Activated T-helper 17 cell treated with anti-CD3 and anti-CD28 coated beads, Interleukin-2, amount 50 U/mL, for 72 hours (primary cell): ENCODE results near the gene MEIOSIN. TPM values are rescaled to one million over a fixed set of nuclear protein-coding genes. Genes with fewer than 3 reads are reported as not detected.
"Not testable (repeated sequence)": the region's sequence is repeated elsewhere in the genome, so short reads cannot be mapped to it uniquely, and the experiment has no call there.

Experiments used
- ATAC-seq: fragments of 150-1000 bp; cut with Tn5 transposase; replicated peaks from 2 replicates; pipeline ENCODE4 v1.10.0; 2021; ENCODE audit warnings: mild to moderate bottlenecking, moderate library complexity
- H3K27ac Mint-ChIP-seq: one replicate; pipeline ENCODE4 v1.8.0; 2022; ENCODE audit warnings: mixed read lengths
- H3K27me3 Mint-ChIP-seq: one replicate; pipeline ENCODE4 v1.8.0; 2022; ENCODE audit warnings: mixed read lengths
- H3K36me3 Mint-ChIP-seq: one replicate; pipeline ENCODE4 v1.8.0; 2022; ENCODE audit warnings: low read depth, mild to moderate bottlenecking, mixed read lengths
- H3K4me1 Mint-ChIP-seq: one replicate; pipeline ENCODE4 v1.8.0; 2022; ENCODE audit warnings: mixed read lengths
- H3K4me3 Mint-ChIP-seq: one replicate; pipeline ENCODE4 v1.8.0; 2022; ENCODE audit warnings: mild to moderate bottlenecking, mixed read lengths
- H3K9me3 Mint-ChIP-seq: one replicate; pipeline ENCODE4 v1.8.0; 2022; ENCODE audit warnings: mixed read lengths
- total RNA-seq, 2 donors: library from RNA; stranded (reverse); gene quantifications; one replicate each; pipeline ENCODE4 v1.2.3, GENCODE V29; 2022

The MEIOSIN gene
- total RNA-seq, 2 donors from 2014 or later, result 0.37 TPM; not detected in 1

- H3K4me3 Mint-ChIP-seq, result no peak overlapping the region
- H3K27me3 Mint-ChIP-seq, result peaks cover 11% of the 10 kb centered on the region
- ATAC-seq, result no peak
- no peaks in the 10 kb centered on the region for H3K4me1 Mint-ChIP-seq
- no peak overlapping the region for H3K27ac Mint-ChIP-seq
- no peaks in the 10 kb centered on the region for H3K36me3 Mint-ChIP-seq
- no peaks in the 10 kb centered on the region for H3K9me3 Mint-ChIP-seq
Observed at GRCh38 chr19:45746866-45747265, 13.6 kb downstream of the MEIOSIN start.

DNA sequence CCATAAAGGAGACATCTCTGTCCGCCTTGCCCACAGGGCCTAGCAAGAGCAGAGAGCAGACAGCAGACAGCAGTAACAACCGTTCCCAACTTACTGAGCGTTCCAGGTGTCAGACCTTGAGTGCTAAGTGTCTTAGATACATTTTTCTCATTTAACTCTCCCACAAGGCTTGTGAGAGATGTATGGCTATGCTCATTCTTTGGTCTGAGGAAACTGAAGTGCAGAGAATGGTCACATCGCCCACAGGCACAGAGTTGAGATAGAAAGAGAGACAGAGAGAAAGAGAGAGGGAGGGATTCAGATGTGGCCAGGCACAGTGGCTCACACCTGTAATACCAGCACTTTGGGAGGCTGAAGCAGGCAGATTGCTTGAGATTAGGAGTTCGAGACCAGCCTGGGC is 14.3 kb downstream of the MEIOSIN start:
- H3K9me3 Mint-ChIP-seq, result no peaks in the 10 kb centered on the region
- no peak for ATAC-seq
- peaks cover 10% of the 10 kb centered on the region for H3K27me3 Mint-ChIP-seq
- H3K36me3 Mint-ChIP-seq, result no peaks in the 10 kb centered on the region
- H3K27ac Mint-ChIP-seq, result no peak overlapping the region
- H3K4me3 Mint-ChIP-seq, result no peak overlapping the region
- H3K4me1 Mint-ChIP-seq, result no peaks in the 10 kb centered on the region

- H3K4me3 Mint-ChIP-seq, ATAC-seq, H3K9me3 Mint-ChIP-seq, H3K27ac Mint-ChIP-seq, H3K36me3 Mint-ChIP-seq, H3K27me3 Mint-ChIP-seq, H3K4me1 Mint-ChIP-seq: not testable (repeated sequence)
Observed at GRCh38 chr19:45751483-45751882, 18.2 kb downstream of the MEIOSIN start.

GRCh38 chr19:45752639-45753038 is 19.4 kb downstream of the MEIOSIN start:
- no peaks in the 10 kb centered on the region for H3K36me3 Mint-ChIP-seq
- H3K27me3 Mint-ChIP-seq, result no peaks in the 10 kb centered on the region
- no peaks in the 10 kb centered on the region for H3K9me3 Mint-ChIP-seq
- no peak overlapping the region for H3K27ac Mint-ChIP-seq
- no peak overlapping the region for H3K4me3 Mint-ChIP-seq
- H3K4me1 Mint-ChIP-seq, result no peaks in the 10 kb centered on the region
- ATAC-seq, result no peak

DNA sequence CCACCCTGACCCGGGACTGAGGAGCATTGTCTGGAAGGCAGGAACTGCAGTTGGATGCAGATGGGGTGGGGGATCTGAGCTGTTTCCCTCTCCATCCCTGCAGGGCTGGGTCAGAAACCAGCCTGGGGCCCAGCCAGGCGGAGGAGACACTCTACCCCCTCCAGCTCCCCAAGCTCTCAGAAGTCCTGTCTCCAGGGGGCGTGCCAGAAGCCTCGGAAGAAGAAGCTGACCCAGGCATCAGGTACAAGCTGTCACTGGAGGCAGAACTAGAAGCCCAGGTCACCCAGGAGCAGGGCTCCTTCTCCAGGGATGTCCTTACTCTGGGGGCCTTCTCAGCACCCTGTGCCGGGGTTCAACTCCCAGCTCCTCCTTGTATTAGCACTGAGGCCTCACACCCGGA is 20.3 kb downstream of the MEIOSIN start:
- H3K27me3 Mint-ChIP-seq, result no peaks in the 10 kb centered on the region
- H3K4me3 Mint-ChIP-seq, result no peak overlapping the region
- no peaks in the 10 kb centered on the region for H3K36me3 Mint-ChIP-seq
- H3K9me3 Mint-ChIP-seq, result no peaks in the 10 kb centered on the region
- H3K27ac Mint-ChIP-seq, result no peak overlapping the region
- ATAC-seq, result no peak
- no peaks in the 10 kb centered on the region for H3K4me1 Mint-ChIP-seq

- Mint-ChIP-seq H3K4me3 (no peak overlapping the region), H3K36me3 (no peaks in the 10 kb centered on the region), H3K9me3 (no peaks in the 10 kb centered on the region), H3K27ac (no peak overlapping the region), H3K27me3 (no peaks in the 10 kb centered on the region), H3K4me1 (no peaks in the 10 kb centered on the region)
- no peak for ATAC-seq
Observed at GRCh38 chr19:45754323-45754722, 21.1 kb downstream of the MEIOSIN start.

DNA sequence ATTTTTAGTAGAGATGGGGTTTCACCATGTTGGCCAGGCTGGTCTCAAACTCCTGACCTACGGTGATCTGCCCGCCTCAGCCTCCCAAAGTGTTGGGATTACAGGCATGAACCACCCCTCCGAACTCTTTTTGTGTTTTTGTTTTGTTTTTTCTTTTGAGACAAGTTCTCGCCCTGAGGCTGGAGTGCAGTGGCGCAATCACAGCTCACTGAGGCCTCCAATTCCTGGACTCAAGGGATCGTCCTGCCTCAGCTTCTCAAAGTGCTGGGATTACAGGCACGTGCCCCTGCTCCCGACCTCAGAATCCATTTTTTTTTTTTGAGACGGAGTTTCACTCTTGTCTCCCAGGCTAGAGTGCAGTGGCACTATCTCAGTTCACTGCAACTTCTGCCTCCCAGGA is 24.5 kb downstream of the MEIOSIN start:
- H3K9me3 Mint-ChIP-seq, result no peaks in the 10 kb centered on the region
- H3K27me3 Mint-ChIP-seq, result no peaks in the 10 kb centered on the region
- no peak for ATAC-seq
- H3K36me3 Mint-ChIP-seq, result no peaks in the 10 kb centered on the region
- no peaks in the 10 kb centered on the region for H3K4me1 Mint-ChIP-seq
- H3K27ac Mint-ChIP-seq, result no peak overlapping the region
- H3K4me3 Mint-ChIP-seq, result no peak overlapping the region

- H3K4me3 Mint-ChIP-seq, result no peak overlapping the region
- H3K27me3 Mint-ChIP-seq, result no peaks in the 10 kb centered on the region
- no peak for ATAC-seq
- H3K4me1 Mint-ChIP-seq, result no peaks in the 10 kb centered on the region
- no peaks in the 10 kb centered on the region for H3K36me3 Mint-ChIP-seq
- no peaks in the 10 kb centered on the region for H3K9me3 Mint-ChIP-seq
- no peak overlapping the region for H3K27ac Mint-ChIP-seq
Observed at GRCh38 chr19:45758921-45759320, 25.7 kb downstream of the MEIOSIN start.

GRCh38 chr19:45761714-45762113 is 28.5 kb downstream of the MEIOSIN start:
- no peaks in the 10 kb centered on the region for H3K9me3 Mint-ChIP-seq
- H3K27me3 Mint-ChIP-seq, result no peaks in the 10 kb centered on the region
- H3K4me1 Mint-ChIP-seq, result no peaks in the 10 kb centered on the region
- no peak for ATAC-seq
- no peaks in the 10 kb centered on the region for H3K36me3 Mint-ChIP-seq
- H3K27ac Mint-ChIP-seq, result no peak overlapping the region
- H3K4me3 Mint-ChIP-seq, result no peak overlapping the region

DNA sequence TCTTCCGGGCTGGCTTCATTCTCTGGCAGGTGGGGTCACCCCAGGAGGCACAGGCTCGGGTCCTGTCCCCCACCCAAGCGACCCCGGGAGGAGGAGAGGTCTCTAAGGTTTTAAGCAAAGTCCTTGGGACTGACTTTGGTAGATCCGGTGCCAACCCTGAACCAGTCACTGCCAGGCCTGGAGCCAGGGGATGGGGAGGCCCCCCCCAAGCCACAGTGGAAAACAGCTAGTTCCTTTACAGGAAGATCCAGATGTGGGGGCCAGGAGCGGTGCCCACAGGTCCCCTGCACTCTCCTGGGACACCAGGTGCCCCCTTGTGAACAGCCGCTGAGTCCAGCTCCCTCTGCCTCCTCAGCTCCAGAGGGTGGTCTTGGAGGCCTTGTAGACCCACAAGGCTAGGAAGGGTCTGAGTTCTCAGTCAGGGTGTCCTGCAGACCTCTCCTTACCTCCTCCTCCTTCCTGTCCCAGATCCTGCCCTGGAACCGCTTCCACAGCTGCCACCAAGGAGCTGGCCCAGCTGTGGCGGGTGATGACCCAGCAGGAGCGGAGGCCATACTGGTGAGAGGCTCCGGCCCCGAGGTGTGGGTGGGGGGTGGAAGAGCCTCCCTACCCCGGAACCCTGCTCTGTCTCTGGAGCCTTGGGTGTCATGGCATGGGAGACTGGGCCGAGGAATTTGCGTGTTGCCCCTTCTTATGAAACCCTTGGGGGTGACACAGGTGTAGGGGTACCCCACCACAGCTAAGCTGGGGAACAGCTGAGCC is 29.8 kb downstream of the MEIOSIN start:
- Mint-ChIP-seq H3K27ac (no peak overlapping the region), H3K36me3 (no peaks in the 10 kb centered on the region), H3K27me3 (no peaks in the 10 kb centered on the region)

DNA sequence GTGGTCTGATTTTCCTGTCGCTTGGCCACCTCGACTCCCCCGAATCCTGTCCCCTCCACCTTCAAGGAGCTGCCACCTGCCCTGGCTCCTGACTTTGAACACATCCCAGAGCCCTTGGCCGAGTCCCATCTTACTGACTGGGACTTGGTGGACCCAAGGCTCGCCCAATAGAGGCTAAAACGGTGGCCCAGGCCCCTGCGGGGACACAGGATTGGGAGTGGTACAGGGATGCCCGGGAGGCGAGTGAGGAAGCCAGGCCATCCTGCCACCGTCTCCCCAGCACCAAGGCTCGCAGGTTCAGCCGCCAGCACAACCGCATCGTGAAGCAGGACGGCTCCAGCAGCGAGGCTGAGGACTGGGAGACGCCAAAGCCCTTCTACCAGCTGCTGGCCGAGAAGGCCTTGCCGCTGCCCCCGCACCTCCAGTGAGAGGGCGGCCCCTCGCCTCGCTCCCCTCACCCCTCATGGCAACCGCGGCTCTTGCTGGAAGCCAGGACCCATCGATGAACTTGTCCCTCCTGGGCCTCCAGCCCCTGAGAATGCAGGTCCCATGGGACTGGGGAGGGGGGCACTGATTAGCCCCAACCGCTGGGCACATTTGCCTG is 30.6 kb downstream of the MEIOSIN start:
- no peak overlapping the region for H3K27ac Mint-ChIP-seq
- H3K36me3 Mint-ChIP-seq, result peaks cover 1% of the 10 kb centered on the region
- H3K4me1 Mint-ChIP-seq, result no peaks in the 10 kb centered on the region
- no peak for ATAC-seq
- no peaks in the 10 kb centered on the region for H3K27me3 Mint-ChIP-seq
- H3K9me3 Mint-ChIP-seq, result no peaks in the 10 kb centered on the region
- no peak overlapping the region for H3K4me3 Mint-ChIP-seq

More for the DNA sequence above, 29.8 kb downstream of the MEIOSIN start:
- no peaks in the 10 kb centered on the region for H3K9me3 Mint-ChIP-seq
- H3K4me1 Mint-ChIP-seq, result no peaks in the 10 kb centered on the region
- no peak for ATAC-seq
- H3K4me3 Mint-ChIP-seq, result no peak overlapping the region

- Mint-ChIP-seq H3K27ac (no peak overlapping the region), H3K4me1 (no peaks in the 10 kb centered on the region), H3K36me3 (peaks cover 6% of the 10 kb centered on the region), H3K27me3 (no peaks in the 10 kb centered on the region), H3K4me3 (no peak overlapping the region), H3K9me3 (no peaks in the 10 kb centered on the region)
- no peak for ATAC-seq
Observed at GRCh38 chr19:45764475-45764874, 31.2 kb downstream of the MEIOSIN start.

DNA sequence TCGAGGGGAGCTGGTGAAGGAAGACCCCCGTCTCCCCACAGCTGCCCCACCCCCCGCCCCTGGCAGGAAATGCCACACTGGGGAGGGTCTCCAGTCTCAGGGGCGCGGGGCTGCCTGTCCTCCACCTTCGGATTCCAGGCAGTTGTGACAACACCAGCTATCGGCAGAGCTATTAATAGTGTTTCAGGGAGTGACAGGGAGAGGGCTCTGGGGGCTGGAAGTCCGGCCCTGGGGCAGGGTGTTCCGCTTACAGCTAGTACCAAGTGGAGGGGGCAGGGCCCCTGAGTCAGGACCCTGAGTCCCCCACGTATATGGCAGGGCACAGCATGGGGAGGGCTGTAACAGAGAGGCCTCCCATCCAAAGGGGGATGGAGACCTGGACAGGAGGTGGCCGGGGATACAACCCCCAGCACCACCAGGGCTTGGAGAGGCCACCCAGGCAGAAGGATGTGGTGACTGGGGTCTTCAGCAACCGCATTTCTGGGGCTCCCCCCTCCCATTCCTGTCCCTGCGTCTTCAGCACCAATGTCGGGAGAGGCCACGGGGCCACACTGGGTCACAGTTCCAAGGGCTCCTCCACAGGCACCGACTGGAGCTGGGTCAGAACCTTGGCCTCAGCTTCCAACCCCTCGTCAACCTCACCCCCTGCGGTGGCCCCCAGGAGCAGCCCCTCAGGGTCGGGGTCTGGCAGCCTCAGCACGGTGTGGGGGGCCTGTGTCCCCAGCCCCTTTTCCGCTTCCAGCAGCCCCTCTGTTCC is 31.9 kb downstream of the MEIOSIN start:
- no peaks in the 10 kb centered on the region for H3K9me3 Mint-ChIP-seq
- H3K4me3 Mint-ChIP-seq, result no peak overlapping the region
- no peak overlapping the region for H3K27ac Mint-ChIP-seq
- H3K36me3 Mint-ChIP-seq, result peaks cover 6% of the 10 kb centered on the region
- H3K4me1 Mint-ChIP-seq, result no peaks in the 10 kb centered on the region
- ATAC-seq, result no peak
- no peaks in the 10 kb centered on the region for H3K27me3 Mint-ChIP-seq

GRCh38 chr19:45765702-45766295 is 32.6 kb downstream of the MEIOSIN start:
- Mint-ChIP-seq H3K27ac (no peak overlapping the region), H3K36me3 (peaks cover 6% of the 10 kb centered on the region), H3K4me3 (no peak overlapping the region), H3K27me3 (no peaks in the 10 kb centered on the region), H3K4me1 (no peaks in the 10 kb centered on the region), H3K9me3 (no peaks in the 10 kb centered on the region)
- ATAC-seq, result no peak
